ENCODE measurements around the gene PKD1.
"Not testable (repeated sequence)": the region's sequence is repeated elsewhere in the genome, so short reads cannot be mapped to it uniquely, and the experiment has no call there.

Gene PKD1

GRCh38 chr16:2129890-2130447, 5.7 kb downstream of the PKD1 start:
- intact Hi-C loops (cut with DNase I); DNase-seq: not testable (repeated sequence)

DNA sequence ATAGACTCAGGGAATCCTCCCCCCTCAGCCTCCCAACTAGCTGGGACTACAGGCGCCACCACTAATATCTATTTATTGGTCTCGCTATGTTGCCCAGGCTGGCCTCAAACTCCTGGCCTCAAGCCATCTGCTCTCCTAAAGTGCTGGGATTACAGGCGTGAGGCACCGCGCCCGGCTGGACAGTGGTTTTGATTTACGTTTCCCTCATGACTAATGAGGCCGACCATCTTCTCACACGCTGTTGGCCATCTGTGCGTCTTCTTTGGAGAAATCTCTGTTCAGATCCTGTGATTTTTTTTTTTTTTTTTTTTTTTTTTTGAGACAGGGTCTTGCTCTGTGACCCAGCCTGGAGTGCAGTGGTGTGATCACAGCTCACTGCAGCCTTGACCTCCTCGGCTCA, 6.4 kb downstream of the PKD1 start:
- intact Hi-C loops (cut with DNase I); DNase-seq: not testable (repeated sequence)

- peak in 9 of 42 donors; percentile 20 to 67 (median 41) for DNase-seq
- intact Hi-C loops (cut with DNase I) = not testable (repeated sequence)
Measured at GRCh38 chr16:2127630-2128280, 7.9 kb downstream of the PKD1 start.

DNA sequence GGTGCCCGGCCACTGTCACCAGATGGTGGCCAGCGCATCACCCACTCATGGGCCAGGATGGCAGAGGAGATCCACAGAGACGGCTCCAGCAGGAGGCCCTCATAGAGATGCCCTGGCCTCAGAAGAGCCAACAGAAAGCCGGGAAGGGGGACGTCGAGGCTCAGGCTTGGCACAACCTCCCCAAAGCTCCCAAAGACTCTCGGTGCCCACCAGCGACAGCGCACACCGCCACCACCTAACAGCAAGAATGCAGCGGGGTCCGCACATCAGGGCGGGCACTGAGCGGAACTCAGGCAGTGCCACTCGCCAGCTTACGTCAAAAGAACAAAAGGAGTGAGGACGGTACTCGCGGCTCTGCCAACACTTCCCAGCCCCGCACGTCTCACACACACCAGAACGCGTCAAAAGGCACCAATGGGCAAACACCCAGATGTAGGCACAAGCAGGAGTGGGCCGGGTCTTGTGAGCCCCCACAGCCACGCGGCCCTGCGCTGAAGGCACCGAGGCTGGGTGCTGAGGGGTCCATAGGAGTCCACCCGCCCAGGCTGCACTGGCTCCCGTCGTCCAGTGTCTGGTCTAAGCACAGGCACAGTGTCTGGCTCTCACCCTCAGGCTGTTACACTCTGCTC, 8.7 kb downstream of the PKD1 start:
- intact Hi-C loops (cut with DNase I) = not testable (repeated sequence)
- peak in 10 of 42 donors; percentile 15 to 62 (median 47) for DNase-seq

GRCh38 chr16:2126161-2126743, 9.4 kb downstream of the PKD1 start:
- peak in 41 of 42 donors; percentile 50 to 88 (median 73) for DNase-seq
- intact Hi-C loops (cut with DNase I) = not testable (repeated sequence)

GRCh38 chr16:2125609-2126008, 10.1 kb downstream of the PKD1 start:
- DNase-seq; intact Hi-C loops (cut with DNase I): not testable (repeated sequence)

GRCh38 chr16:2124694-2125444, 10.8 kb downstream of the PKD1 start:
- DNase-seq = peak in 29 of 42 donors; percentile 25 to 80 (median 52)
- intact Hi-C loops (cut with DNase I) = not testable (repeated sequence)

- peak in 1 of 42 donors; percentile 19 for DNase-seq
- intact Hi-C loops (cut with DNase I) = not testable (repeated sequence)
Measured at GRCh38 chr16:2124377-2124693, 11.4 kb downstream of the PKD1 start.

DNA sequence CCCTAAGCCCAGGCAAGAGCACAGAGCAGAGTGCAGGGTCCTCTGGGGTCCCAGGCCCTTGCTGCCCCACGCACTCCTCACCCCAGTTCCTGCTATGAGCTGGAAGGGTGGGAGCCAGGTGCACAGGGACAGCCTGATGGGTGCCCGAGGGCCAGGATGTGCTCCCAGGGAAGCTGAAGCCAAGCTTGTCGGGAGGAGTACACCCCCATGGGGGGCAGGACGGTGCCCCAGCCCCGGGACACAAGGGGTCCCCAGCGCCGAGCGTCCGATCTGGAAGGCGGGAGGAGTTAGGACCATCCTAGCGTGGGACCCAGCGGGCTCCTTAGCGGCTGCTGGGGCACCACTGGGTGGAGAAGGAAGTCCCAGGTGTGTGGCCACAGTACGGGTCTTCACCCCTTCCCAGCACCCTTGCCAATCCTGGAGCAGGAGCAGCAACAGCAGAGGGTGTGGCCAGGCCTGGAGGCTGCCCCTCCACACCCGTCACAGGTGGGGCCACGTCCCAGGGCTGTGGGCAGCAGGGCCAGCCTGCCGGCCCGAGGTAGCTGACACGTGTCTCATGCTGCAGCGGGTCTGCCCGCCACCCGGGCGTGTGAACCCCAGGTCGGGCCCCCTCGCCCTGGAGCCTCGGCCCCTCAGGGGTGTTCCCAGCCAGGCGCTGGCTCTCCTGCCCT, 11.9 kb downstream of the PKD1 start:
- DNase-seq; intact Hi-C loops (cut with DNase I): not testable (repeated sequence)

- intact Hi-C loops (cut with DNase I); DNase-seq: not testable (repeated sequence)
Measured at GRCh38 chr16:2122934-2123683, 12.6 kb downstream of the PKD1 start.

DNA sequence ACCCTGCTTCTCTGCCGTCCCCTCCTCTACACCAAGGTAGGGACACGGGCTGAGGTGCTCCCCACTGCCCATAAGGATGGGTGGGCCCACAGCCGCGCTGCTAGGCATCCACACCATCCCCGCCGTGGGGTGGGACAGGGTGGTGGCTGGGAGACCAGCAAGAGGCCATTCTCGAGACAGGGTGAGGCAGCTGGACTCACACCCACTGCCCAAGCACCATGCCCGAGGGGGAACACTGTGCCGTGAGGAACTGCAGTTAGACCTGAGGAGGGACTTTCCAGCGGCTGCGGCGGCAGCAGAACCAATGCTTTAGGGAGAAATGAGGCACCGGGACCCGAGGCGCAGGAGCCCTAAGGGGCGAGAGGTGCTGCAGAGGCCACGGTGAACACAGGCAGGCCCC, 13.3 kb downstream of the PKD1 start:
- intact Hi-C loops (cut with DNase I) = no loop called here
- DNase-seq = no peak

GRCh38 chr16:2121853-2122252, 13.8 kb downstream of the PKD1 start:
- intact Hi-C loops (cut with DNase I) = no loop called here
- peak in 30 of 42 donors; percentile 21 to 78 (median 47) for DNase-seq

DNA sequence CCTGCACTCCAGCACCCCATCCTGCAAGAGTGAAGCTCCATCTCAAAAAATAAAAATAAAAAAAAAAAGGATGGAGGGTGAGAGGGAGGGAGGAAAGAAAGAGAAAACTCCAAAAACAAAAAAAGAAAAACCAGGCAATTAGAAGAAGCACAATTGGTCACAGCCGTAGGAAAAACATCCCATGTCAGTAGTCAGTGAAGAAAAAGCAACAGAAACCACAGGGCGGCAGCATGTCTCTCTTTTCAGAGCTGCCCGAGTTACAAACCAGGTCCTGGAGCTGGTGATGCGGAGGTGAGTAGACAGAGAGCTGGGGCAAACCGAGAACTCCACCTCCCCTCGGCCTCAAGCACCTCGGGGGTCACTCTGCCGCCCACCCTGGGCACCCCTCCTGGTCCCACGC, 14.4 kb downstream of the PKD1 start:
- intact Hi-C loops (cut with DNase I) = not testable (repeated sequence)
- DNase-seq = peak; percentile 56 to 93 (median 82)

- DNase-seq = peak in 14 of 42 donors; percentile 26 to 69 (median 50)
- intact Hi-C loops (cut with DNase I) = not testable (repeated sequence)
Measured at GRCh38 chr16:2117960-2118722, 17.6 kb downstream of the PKD1 start.

DNA sequence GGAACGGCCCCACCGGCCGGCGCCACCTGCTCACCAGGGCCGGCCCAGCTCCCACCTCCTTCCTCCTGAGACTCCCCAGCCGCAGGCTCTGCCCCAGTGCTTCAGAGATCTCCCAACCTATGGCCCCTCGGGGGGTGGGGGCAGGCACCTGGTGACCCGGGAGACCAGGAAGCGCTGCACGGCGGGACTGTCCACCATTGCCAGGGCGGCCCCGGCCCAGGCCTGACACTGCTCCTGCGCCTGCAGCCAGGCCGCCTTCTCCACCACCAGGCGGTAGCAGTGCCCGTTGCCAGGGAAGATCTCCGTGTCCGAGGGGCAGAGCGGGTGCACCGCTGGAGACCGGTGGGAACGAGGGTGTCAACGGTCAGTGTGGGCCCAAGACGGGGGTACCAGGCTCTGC, 18.4 kb downstream of the PKD1 start:
- DNase-seq; intact Hi-C loops (cut with DNase I): not testable (repeated sequence)

DNA sequence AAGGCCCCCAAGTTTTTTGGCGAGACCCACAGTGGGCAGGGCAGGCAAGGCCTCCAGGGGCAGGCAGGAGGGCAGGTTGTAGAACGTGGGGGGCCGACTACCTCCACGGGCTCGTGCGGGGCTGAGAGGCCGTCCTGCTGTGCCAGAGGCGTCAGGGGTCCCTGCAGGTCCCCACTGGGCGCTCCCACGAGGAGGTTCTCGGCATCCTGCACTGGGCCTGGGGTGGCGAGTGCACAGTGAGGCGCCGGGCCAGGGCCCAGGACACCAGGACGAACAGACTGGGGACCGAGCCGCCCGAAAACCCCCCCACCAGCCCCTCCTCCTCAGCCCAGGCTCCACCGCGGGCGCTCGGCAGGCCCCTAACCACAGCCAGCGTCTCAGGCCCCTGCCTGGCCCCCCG, 19.3 kb downstream of the PKD1 start:
- DNase-seq; intact Hi-C loops (cut with DNase I): not testable (repeated sequence)

- intact Hi-C loops (cut with DNase I) = no loop called here
- no peak for DNase-seq
Measured at GRCh38 chr16:2115591-2115973, 20.1 kb downstream of the PKD1 start.

Measured in head of caudate nucleus (tissue), 42 donors.